Activated CD4-positive, alpha-beta T cell treated with anti-CD3 and anti-CD28 coated beads for 24 hours (primary cell): ENCODE measurements around the gene RBM14.
"Not testable (repeated sequence)": the region's sequence is repeated elsewhere in the genome, so short reads cannot be mapped to it uniquely, and the experiment has no call there.

Source experiments
- DNase-seq, 2 donors: peaks; one replicate each; pipeline ENCODE4 v3.0.0-alpha.2; 2020; ENCODE audit warnings: low read depth in 2 of 2

The RBM14 gene

GRCh38 chr11:66616379-66617154, at the start of gene RBM14:
TSS of gene RBM14 (plus strand) at chr11:66616630. CDS start at chr11:66616721, 91 bp downstream.
- peak; percentile 94 to 97 for DNase-seq

- DNase-seq = no peak
These were observed 48.7 kb upstream of the RBM14 start for GRCh38 chr11:66567787-66568123.

GRCh38 chr11:66568124-66568916, 48.1 kb upstream of the RBM14 start, which contains the start of gene CTSF:
TSS of gene CTSF (minus strand) at chr11:66568606. CDS start at chr11:66568486, 120 bp downstream.
- peak; percentile 55 to 64 for DNase-seq

GRCh38 chr11:66569076-66569475, 47.4 kb upstream of the RBM14 start:
- DNase-seq = no peak

- DNase-seq = no peak
These were observed 46.2 kb upstream of the RBM14 start for GRCh38 chr11:66570079-66570849.

- DNase-seq = no peak
These were observed 45.6 kb upstream of the RBM14 start for GRCh38 chr11:66570850-66571180.

- DNase-seq = peak; percentile 77 to 88
These were observed 37.3 kb upstream of the RBM14 start for GRCh38 chr11:66579017-66579606.

- no peak for DNase-seq
These were observed 35.6 kb upstream of the RBM14 start for GRCh38 chr11:66580803-66581202.

GRCh38 chr11:66581261-66581660, 35.2 kb upstream of the RBM14 start:
- DNase-seq = no peak

GRCh38 chr11:66582565-66583147, 33.8 kb upstream of the RBM14 start:
- not testable (repeated sequence) for DNase-seq

GRCh38 chr11:66585447-66585846, 31.0 kb upstream of the RBM14 start:
- DNase-seq = not testable (repeated sequence)

GRCh38 chr11:66586136-66586535, 30.3 kb upstream of the RBM14 start:
- no peak for DNase-seq

GRCh38 chr11:66589315-66589714, 27.1 kb upstream of the RBM14 start:
- DNase-seq = not testable (repeated sequence)

GRCh38 chr11:66589996-66590675, 26.3 kb upstream of the RBM14 start:
- DNase-seq = no peak

- no peak for DNase-seq
These were observed 25.3 kb upstream of the RBM14 start for GRCh38 chr11:66591175-66591574.

- peak; percentile 98 for DNase-seq
These were observed 23.8 kb upstream of the RBM14 start, which contains the start of the genes CCDC87 and CCS for GRCh38 chr11:66592457-66593302. TSS of gene CCDC87 (minus strand) at chr11:66593063. CDS start at chr11:66593015, 48 bp downstream. TSS of gene CCS (plus strand) at chr11:66593185. CDS start at chr11:66593262, 77 bp downstream.

GRCh38 chr11:66593303-66593635, 23.2 kb upstream of the RBM14 start:
- no peak for DNase-seq

GRCh38 chr11:66593650-66594049, 22.8 kb upstream of the RBM14 start:
- DNase-seq = no peak

GRCh38 chr11:66595245-66595904, 21.1 kb upstream of the RBM14 start:
- no peak for DNase-seq
